ENCODE results near the gene CHRNA9.

DNA sequence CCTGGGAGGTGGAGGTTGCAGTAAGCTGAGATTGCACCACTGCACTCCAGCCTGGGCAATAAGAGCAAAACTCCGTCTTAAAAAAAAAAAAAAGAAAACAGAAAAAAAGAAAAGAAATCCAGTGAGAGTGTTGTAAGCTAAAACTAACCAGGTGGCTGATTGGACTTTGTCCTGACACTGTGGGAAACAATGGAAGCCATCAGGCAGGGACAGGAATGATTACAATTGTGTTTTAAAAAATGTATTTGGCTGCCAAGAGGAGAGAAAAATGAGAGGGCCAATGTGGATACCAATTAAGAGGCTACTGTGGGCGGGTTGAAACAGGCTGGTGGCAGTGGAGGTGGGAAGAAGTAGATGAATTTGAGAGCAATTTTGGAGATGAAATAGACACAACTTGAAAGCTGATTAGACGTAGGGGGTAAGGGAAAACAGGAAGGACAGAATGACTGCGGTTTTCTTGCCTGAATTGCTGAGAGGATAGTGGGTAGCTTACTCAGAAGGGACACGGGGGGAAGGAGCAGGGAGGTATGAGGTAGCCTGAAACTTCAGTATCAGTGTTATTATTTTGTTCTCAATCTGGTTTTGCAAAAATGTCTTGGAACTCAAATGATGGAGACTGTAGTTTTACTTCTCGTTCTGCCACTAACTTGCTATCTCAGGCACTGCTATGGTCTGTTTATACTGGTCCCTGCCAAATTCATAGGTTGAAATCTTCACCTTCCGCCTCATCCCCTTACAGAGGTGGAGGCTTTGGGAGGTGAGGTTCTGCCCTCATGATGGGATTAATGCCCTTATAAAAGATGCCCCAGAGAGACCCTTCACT, 45.6 kb upstream of the CHRNA9 start:
- no peak for TF ChIP-seq POLR2A (IDR thresholded peaks at IDR 0.05)
- TF ChIP-seq, protein P1, sequence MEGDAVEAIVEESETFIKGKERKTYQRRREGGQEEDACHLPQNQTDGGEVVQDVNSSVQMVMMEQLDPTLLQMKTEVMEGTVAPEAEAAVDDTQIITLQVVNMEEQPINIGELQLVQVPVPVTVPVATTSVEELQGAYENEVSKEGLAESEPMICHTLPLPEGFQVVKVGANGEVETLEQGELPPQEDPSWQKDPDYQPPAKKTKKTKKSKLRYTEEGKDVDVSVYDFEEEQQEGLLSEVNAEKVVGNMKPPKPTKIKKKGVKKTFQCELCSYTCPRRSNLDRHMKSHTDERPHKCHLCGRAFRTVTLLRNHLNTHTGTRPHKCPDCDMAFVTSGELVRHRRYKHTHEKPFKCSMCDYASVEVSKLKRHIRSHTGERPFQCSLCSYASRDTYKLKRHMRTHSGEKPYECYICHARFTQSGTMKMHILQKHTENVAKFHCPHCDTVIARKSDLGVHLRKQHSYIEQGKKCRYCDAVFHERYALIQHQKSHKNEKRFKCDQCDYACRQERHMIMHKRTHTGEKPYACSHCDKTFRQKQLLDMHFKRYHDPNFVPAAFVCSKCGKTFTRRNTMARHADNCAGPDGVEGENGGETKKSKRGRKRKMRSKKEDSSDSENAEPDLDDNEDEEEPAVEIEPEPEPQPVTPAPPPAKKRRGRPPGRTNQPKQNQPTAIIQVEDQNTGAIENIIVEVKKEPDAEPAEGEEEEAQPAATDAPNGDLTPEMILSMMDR (IDR thresholded peaks at IDR 0.05): no peak

All from thyroid gland (tissue), 4 donors.